K562 (cell line): ENCODE measurements around the gene MINDY4. TPM values are rescaled to one million over a fixed set of nuclear protein-coding genes. Genes with fewer than 3 reads are reported as not detected.

Source experiments
- ATAC-seq: fragments of 200-7000 bp; cut with Tn5 transposase; 3 replicates; pipeline ENCODE4 v1.9.1; 2020; ENCODE audit warnings: moderate library complexity
- BruUV-seq: library from RNA; stranded (reverse); fragments of 400-500 nt; replicated peaks from 2 replicates; lab custom pipeline; 2021; lab: Mats Ljungman, UMichigan
- CTCF ChIA-PET: fragments of 300-600 bp; formaldehyde crosslinking; extraction: SDS; loops from one replicate; lab custom pipeline; 2021; ENCODE audit warnings: low intra/inter-chr PET ratio; lab: Yijun Ruan, JAX
- POLR2A ChIA-PET: fragments of 300-600, 350-650 bp; sonication (Branson Sonifier 250); formaldehyde crosslinking; extraction: SDS; loops from one replicate; lab custom pipeline; 2021; ENCODE audit warnings: antibody characterized with exemption, inconsistent platforms; lab: Yijun Ruan, JAX
- DNase-seq, 4 experiments: peaks; one replicate each; pipeline versions ENCODE4 v3.0.0 to v3.0.0-alpha.2; 2011 to 2018; ENCODE audit warnings: low spot score in 3 of 4, mixed read lengths in 3 of 4; ENCODE audit errors: extremely low read depth in 1 of 4
- FAIRE-seq: peaks from 2 replicates; lab custom pipeline; 2011; peaks lifted over from hg19 to GRCh38; lab: Jason Lieb, UNC
- H2AFZ ChIP-seq: 2 replicates; pipeline ENCODE4 v1.6.0; 2011; ENCODE audit warnings: low read depth, low read length, control low read depth, inconsistent platforms
- H3K27ac ChIP-seq: fragments of 200-600 bp; 3 replicates; pipeline ENCODE4 v1.8.0; 2011; ENCODE audit warnings: low read depth, mild to moderate bottlenecking, control low read depth, inconsistent platforms, low read length, moderate library complexity, mixed read lengths; ENCODE audit errors: extremely low read depth
- H3K27me3 ChIP-seq, 2 experiments: fragments of 300-600 bp in 1 of 2; 2 replicates in 1 of 2; 3 replicates in 1 of 2; pipeline versions ENCODE4 v1.6.0 to v1.8.0; 2011; ENCODE audit warnings: inconsistent platforms in 2 of 2, low read length in 2 of 2, mild to moderate bottlenecking in 1 of 2, mixed read lengths in 1 of 2, moderate library complexity in 1 of 2; ENCODE audit not compliant: control insufficient read depth in 2 of 2, insufficient read depth in 2 of 2
- H3K36me3 ChIP-seq: fragments of 300-600 bp; 3 replicates; pipeline ENCODE4 v1.8.0; 2011; ENCODE audit warnings: mild to moderate bottlenecking, low read length, inconsistent platforms; ENCODE audit not compliant: control insufficient read depth, insufficient read depth
- H3K4me1 ChIP-seq, 2 experiments: fragments of 200-600 bp in 1 of 2; replicated peaks in 1 of 2; 2 replicates in 1 of 2; 3 replicates in 1 of 2; pipeline versions ENCODE4 v1.5.1 to v1.8.0; 2011; ENCODE audit warnings: inconsistent platforms in 2 of 2, low read length in 2 of 2, mild to moderate bottlenecking in 1 of 2, mixed read lengths in 1 of 2, moderate library complexity in 1 of 2; ENCODE audit not compliant: control insufficient read depth in 2 of 2, insufficient read depth in 2 of 2
- H3K4me2 ChIP-seq: 2 replicates; pipeline ENCODE4 v1.6.1; 2011; ENCODE audit warnings: low read length, control low read depth, inconsistent platforms, mixed read lengths; ENCODE audit not compliant: insufficient read depth
- H3K4me3 ChIP-seq: fragments of 200-600 bp; sonication (generic), shearing (Covaris generic); 2 replicates; pipeline ENCODE4 v1.5.1; 2016; ENCODE audit warnings: control low read depth, inconsistent platforms
- H3K79me2 ChIP-seq: fragments of 200-600 bp; 3 replicates; pipeline ENCODE4 v1.8.0; 2011; ENCODE audit warnings: low read length, inconsistent platforms; ENCODE audit not compliant: control insufficient read depth, insufficient read depth
- H3K9ac ChIP-seq, 2 experiments: 2 replicates each; pipeline versions ENCODE4 v1.6.0 to v1.6.1; 2011; ENCODE audit warnings: low read depth in 2 of 2, low read length in 2 of 2, control low read depth in 1 of 2, inconsistent platforms in 1 of 2, mild to moderate bottlenecking in 1 of 2, mixed read lengths in 1 of 2; ENCODE audit not compliant: insufficient read depth in 1 of 2
- H3K9me1 ChIP-seq: one replicate; pipeline ENCODE4 v1.6.0; 2011; ENCODE audit warnings: inconsistent platforms, mild to moderate bottlenecking, low read length, moderate library complexity; ENCODE audit not compliant: control insufficient read depth, insufficient read depth
- H3K9me3 ChIP-seq: replicated peaks from 2 replicates; pipeline ENCODE4 v1.5.1; 2011; ENCODE audit warnings: low read depth, low read length, inconsistent platforms; ENCODE audit not compliant: control insufficient read depth, insufficient read depth
- H4K20me1 ChIP-seq: replicated peaks from 2 replicates; pipeline ENCODE4 v1.6.1; 2011; ENCODE audit warnings: low read length, inconsistent platforms, mixed read lengths; ENCODE audit not compliant: control insufficient read depth, insufficient read depth
- NFIC ChIP-seq: fragments of 450-650 bp; IDR thresholded peaks from 2 replicates; pipeline ENCODE4 v1.6.1; 2017; ENCODE audit warnings: mild to moderate bottlenecking, inconsistent platforms
- NR2F6 ChIP-seq: fragments of 450-650 bp; formaldehyde crosslinking; IDR thresholded peaks from 2 replicates; pipeline ENCODE4 v1.4.0; 2020; ENCODE audit warnings: mild to moderate bottlenecking
- PHF21A ChIP-seq: fragments of 450-650 bp; IDR thresholded peaks from 2 replicates; pipeline ENCODE4 v1.6.1; 2017; ENCODE audit warnings: low read depth, borderline replicate concordance
- RAD51 ChIP-seq: fragments of 450-650 bp; IDR thresholded peaks from 2 replicates; pipeline ENCODE4 v1.7.1; 2016; ENCODE audit warnings: low read depth, mild to moderate bottlenecking, borderline replicate concordance
- SUPT5H ChIP-seq: fragments of 450-650 bp; IDR thresholded peaks from 2 replicates; pipeline ENCODE4 v1.6.1; 2016
- ZNF121 ChIP-seq: sonication (generic); formaldehyde crosslinking; conservative IDR thresholded peaks from 2 replicates; pipeline ENCODE4 v1.8.0; 2022; ENCODE audit warnings: missing genetic modification reagents
- ZNF408 ChIP-seq: fragments of 250-450 bp; sonication (Bioruptor Pico); IDR thresholded peaks from 2 replicates; pipeline ENCODE4 v1.4.0; 2020; ENCODE audit warnings: low read depth, mild to moderate bottlenecking, moderate library complexity
- WGBS: fragments of 100-300 bp; shearing (Covaris generic); methylation state at CpG from one replicate; pipeline ENCODE4 v1.1.6; 2016; ENCODE audit warnings: low coverage, mixed read lengths; ENCODE audit not compliant: insufficient coverage; ENCODE audit errors: missing lambda C conversion rate; 5-methylcytosine and 5-hydroxymethylcytosine counted together
- in situ Hi-C: fragments of 300-500 bp; cut with MboI; formaldehyde crosslinking; loops from 4 replicates; pipeline ENCODE4 v1.15.0; 2018; ENCODE audit warnings: inconsistent platforms, mixed read lengths
- intact Hi-C: fragments of 100-400 bp; cut with micrococcal nuclease; formaldehyde crosslinking; loops from 2 replicates; pipeline ENCODE4 v1.14.2; 2022
- polyA plus RNA-seq, 8 experiments: library from polyadenylated mRNA; depleted of rRNA in 4 of 8; stranded (reverse) in 5 of 8; unstranded in 3 of 8; fragments of >200 nt; fragmentation: Nextera tagmentation in 2 of 8; fragmentation: Illumina TruSeq in 1 of 8; extraction: Ambion mirVana in 2 of 8; extraction: Trizol in 1 of 8; gene quantifications; 2 replicates each; pipeline versions ENCODE4 v1.2.1 to v1.2.3, GENCODE V29; 2011 to 2014; ENCODE audit warnings: inconsistent platforms in 1 of 8, missing spikeins in 1 of 8
- total RNA-seq, 7 experiments: library from RNA; depleted of rRNA in 6 of 7; stranded (reverse); fragments of >200 nt in 6 of 7; fragmentation: Illumina TruSeq in 2 of 7; extraction: Trizol in 2 of 7; gene quantifications; 2 replicates each; pipeline versions ENCODE4 v1.2.1 to v1.2.3, GENCODE V29; 2011 to 2021; ENCODE audit warnings: low replicate concordance in 1 of 7
- TF ChIP-seq, protein P1 (sequence below): sonication (generic); formaldehyde crosslinking; IDR thresholded peaks from 2 replicates; pipeline ENCODE4 v1.9.0; 2022; ENCODE audit warnings: mild to moderate bottlenecking, missing genetic modification reagents
- TF ChIP-seq, protein P2 (sequence below): fragments of 450-650 bp; IDR thresholded peaks from 2 replicates; pipeline ENCODE4 v1.6.1; 2017; ENCODE audit warnings: antibody characterized with exemption, mild to moderate bottlenecking
- TF ChIP-seq, protein P3 (sequence below): sonication (generic); formaldehyde crosslinking; IDR thresholded peaks from 2 replicates; pipeline ENCODE4 v1.8.0; 2022; ENCODE audit warnings: missing genetic modification reagents, mild to moderate bottlenecking, borderline replicate concordance

MINDY4 gene
- total and polyA plus RNA-seq, 9 of the 15 experiments (the other 6 are each of a cell fraction or from before 2014, with no cell fraction given) = 2.1 to 16.7 (median 11.0) TPM

DNA sequence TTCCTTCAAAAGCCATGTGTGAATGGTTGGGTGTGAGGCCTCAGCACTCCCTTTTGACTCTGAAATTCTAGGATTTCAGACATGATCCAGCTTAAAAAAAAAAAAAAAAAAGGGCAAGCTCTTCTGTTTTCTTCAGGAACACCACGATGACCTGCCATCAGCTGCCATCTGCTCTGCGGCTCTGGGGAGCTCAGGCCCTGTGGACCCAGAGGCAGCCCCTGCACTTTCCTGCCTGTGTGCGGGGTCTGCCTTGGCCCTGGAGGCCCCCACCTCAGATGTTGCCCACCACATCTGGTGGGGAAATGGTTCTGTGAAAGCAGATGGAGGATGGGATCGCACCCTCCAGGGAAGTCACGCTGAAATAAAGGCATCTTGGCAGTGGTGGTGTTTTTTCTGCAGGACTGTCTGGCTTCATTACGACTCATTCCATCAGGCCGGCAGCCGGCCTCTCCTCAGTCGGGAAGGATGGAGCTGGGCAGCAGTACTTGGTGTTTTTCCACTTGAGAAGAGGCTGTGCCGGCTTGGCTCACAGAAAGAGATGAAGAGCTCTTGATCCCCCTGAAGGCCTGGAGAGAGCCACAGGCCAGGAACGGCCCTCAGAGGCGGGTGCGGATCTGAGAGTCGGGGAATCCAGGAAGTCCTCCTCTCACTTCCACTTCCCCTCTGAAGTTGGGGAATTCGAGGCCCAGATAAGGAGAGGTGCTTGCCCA, 74.4 kb downstream of the MINDY4 start (continued):
- TF ChIP-seq, protein P1, sequence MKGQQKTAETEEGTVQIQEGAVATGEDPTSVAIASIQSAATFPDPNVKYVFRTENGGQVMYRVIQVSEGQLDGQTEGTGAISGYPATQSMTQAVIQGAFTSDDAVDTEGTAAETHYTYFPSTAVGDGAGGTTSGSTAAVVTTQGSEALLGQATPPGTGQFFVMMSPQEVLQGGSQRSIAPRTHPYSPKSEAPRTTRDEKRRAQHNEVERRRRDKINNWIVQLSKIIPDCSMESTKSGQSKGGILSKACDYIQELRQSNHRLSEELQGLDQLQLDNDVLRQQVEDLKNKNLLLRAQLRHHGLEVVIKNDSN (CRISPR knock-in tag) = no peak
- no peak for TF ChIP-seq NR2F6 (CRISPR knock-in tag)

DNA sequence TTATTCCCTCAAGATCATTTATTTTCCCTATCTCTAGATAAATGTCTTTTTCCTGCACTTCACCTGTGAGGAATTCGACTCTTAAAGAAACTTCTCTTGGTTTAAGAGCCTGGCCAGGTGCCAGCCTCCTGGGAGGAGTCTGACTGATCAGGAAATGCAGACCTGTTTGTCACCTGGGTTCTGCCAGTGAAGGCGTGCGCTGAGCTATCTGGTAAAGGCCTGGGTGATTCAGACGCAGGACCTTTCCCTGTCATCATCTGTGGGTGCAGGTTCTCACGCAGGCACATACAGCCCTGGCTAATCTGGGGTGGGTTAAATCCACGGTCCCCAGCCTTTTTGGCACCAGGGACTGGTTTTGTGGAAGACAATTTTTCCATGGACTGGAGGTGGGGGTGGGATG, 75.2 kb downstream of the MINDY4 start:
- H3K4me3 ChIP-seq = no peak overlapping the region
- DNase-seq = no peak
- TF ChIP-seq SUPT5H = no peak
- no peak for TF ChIP-seq PHF21A
- TF ChIP-seq NFIC = peak; percentile 45
- no peak for TF ChIP-seq ZNF121 (CRISPR knock-in tag)
- TF ChIP-seq, protein P2, sequence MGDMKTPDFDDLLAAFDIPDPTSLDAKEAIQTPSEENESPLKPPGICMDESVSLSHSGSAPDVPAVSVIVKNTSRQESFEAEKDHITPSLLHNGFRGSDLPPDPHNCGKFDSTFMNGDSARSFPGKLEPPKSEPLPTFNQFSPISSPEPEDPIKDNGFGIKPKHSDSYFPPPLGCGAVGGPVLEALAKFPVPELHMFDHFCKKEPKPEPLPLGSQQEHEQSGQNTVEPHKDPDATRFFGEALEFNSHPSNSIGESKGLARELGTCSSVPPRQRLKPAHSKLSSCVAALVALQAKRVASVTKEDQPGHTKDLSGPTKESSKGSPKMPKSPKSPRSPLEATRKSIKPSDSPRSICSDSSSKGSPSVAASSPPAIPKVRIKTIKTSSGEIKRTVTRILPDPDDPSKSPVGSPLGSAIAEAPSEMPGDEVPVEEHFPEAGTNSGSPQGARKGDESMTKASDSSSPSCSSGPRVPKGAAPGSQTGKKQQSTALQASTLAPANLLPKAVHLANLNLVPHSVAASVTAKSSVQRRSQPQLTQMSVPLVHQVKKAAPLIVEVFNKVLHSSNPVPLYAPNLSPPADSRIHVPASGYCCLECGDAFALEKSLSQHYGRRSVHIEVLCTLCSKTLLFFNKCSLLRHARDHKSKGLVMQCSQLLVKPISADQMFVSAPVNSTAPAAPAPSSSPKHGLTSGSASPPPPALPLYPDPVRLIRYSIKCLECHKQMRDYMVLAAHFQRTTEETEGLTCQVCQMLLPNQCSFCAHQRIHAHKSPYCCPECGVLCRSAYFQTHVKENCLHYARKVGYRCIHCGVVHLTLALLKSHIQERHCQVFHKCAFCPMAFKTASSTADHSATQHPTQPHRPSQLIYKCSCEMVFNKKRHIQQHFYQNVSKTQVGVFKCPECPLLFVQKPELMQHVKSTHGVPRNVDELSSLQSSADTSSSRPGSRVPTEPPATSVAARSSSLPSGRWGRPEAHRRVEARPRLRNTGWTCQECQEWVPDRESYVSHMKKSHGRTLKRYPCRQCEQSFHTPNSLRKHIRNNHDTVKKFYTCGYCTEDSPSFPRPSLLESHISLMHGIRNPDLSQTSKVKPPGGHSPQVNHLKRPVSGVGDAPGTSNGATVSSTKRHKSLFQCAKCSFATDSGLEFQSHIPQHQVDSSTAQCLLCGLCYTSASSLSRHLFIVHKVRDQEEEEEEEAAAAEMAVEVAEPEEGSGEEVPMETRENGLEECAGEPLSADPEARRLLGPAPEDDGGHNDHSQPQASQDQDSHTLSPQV = no peak
- TF ChIP-seq ZNF408 = no peak
- TF ChIP-seq, protein P3, sequence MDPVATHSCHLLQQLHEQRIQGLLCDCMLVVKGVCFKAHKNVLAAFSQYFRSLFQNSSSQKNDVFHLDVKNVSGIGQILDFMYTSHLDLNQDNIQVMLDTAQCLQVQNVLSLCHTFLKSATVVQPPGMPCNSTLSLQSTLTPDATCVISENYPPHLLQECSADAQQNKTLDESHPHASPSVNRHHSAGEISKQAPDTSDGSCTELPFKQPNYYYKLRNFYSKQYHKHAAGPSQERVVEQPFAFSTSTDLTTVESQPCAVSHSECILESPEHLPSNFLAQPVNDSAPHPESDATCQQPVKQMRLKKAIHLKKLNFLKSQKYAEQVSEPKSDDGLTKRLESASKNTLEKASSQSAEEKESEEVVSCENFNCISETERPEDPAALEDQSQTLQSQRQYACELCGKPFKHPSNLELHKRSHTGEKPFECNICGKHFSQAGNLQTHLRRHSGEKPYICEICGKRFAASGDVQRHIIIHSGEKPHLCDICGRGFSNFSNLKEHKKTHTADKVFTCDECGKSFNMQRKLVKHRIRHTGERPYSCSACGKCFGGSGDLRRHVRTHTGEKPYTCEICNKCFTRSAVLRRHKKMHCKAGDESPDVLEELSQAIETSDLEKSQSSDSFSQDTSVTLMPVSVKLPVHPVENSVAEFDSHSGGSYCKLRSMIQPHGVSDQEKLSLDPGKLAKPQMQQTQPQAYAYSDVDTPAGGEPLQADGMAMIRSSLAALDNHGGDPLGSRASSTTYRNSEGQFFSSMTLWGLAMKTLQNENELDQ (CRISPR knock-in tag) = no peak
- no peak for TF ChIP-seq RAD51
- H3K4me1 ChIP-seq = peaks cover 0 to 10% of the 10 kb centered on the region in 2 experiments; a peak in 1 of 5 replicates
- no peak overlapping the region for H3K27ac ChIP-seq
- H3K9me3 ChIP-seq = no peaks in the 10 kb centered on the region
- no peak overlapping the region for H3K4me2 ChIP-seq
- no peak for FAIRE-seq
- ChIA-PET CTCF (no interaction called here), POLR2A (interaction anchor here (1.4 kb wide), 1 partner anchor 10 kb away, joined by 3 read pairs; no protein-coding TSS in a partner anchor)
- H3K79me2 ChIP-seq = no peaks in the 10 kb centered on the region
- in situ Hi-C loops (no loop called here), intact Hi-C loops (no loop called here)
- no TSS peak for BruUV-seq
- H3K9me1 ChIP-seq = no peaks in the 10 kb centered on the region
- no peak overlapping the region for H3K9ac ChIP-seq
- no peaks in the 10 kb centered on the region for H4K20me1 ChIP-seq
- WGBS = 68% methylated on average over 6 of the region's 6 CpGs
- H3K36me3 ChIP-seq = 0 out of 3 replicates have a peak, but pooled peaks cover 4% of the 10 kb centered on the region
- H2AFZ ChIP-seq = no peak overlapping the region
- no peaks in the 10 kb centered on the region for H3K27me3 ChIP-seq
- ATAC-seq = no peak
